ENCODE measurements around the gene ANTXRL. TPM values are rescaled to one million over a fixed set of nuclear protein-coding genes. Genes with fewer than 3 reads are reported as not detected.
"Not testable (repeated sequence)": the region's sequence is repeated elsewhere in the genome, so short reads cannot be mapped to it uniquely, and the experiment has no call there.

ANTXRL gene
- total RNA-seq, 1 experiment from 2014 or later, result not detected

GRCh38 chr10:46264336-46264735, 22.5 kb upstream of the ANTXRL start:
- Histone ChIP-seq H3K36me3 (ENCODE audit: control insufficient read depth, insufficient read depth, low read length) (no peaks in the 10 kb centered on the region), H3K27me3 (ENCODE audit: control insufficient read depth, insufficient read depth, low read length) (0 out of 2 replicates have a peak, but pooled peaks cover 1% of the 10 kb centered on the region), H3K9me3 (ENCODE audit: control insufficient read depth, insufficient read depth, low read depth, low read length) (no peaks in the 10 kb centered on the region), H3K4me3 (ENCODE audit: low read depth in 2 of 2, low read length in 2 of 2) (no peak overlapping the region), H3K27ac (ENCODE audit: low read length) (no peak overlapping the region), H3K4me1 (ENCODE audit: control insufficient read depth, insufficient read depth, low read length) (no peaks in the 10 kb centered on the region)
- CTCF ChIA-PET, result no interaction called here
- ATAC-seq (no peak), DNase-seq (ENCODE audit: low read depth, low spot score) (no peak)
- POLR2A ChIA-PET, result no interaction called here
- intact Hi-C loops (cut with micrococcal nuclease; ENCODE audit: unreplicated experiment), result no loop called here
- no TSS peak for BruUV-seq (replicated peaks)
- TF ChIP-seq SIN3A (IDR thresholded peaks at IDR 0.05; ENCODE audit: borderline replicate concordance, insufficient read depth, low read depth, low read length) (no peak), REST (IDR thresholded peaks at IDR 0.05; ENCODE audit: insufficient read depth in 1 of 2, low read depth in 2 of 2, low read length in 1 of 2) (no peak), CTCF (IDR thresholded peaks at IDR 0.05) (no peak), TCF7L2 (IDR thresholded peaks at IDR 0.05; ENCODE audit: low read depth, low read length) (no peak), POLR2AphosphoS5 (IDR thresholded peaks at IDR 0.05; ENCODE audit: low read depth, low read length) (no peak)
- in situ Hi-C loops (cut with HindIII; ENCODE audit: low pct_unique_long_range_greater_than_20kb, low sequenced_read_pairs), result no loop called here

DNA sequence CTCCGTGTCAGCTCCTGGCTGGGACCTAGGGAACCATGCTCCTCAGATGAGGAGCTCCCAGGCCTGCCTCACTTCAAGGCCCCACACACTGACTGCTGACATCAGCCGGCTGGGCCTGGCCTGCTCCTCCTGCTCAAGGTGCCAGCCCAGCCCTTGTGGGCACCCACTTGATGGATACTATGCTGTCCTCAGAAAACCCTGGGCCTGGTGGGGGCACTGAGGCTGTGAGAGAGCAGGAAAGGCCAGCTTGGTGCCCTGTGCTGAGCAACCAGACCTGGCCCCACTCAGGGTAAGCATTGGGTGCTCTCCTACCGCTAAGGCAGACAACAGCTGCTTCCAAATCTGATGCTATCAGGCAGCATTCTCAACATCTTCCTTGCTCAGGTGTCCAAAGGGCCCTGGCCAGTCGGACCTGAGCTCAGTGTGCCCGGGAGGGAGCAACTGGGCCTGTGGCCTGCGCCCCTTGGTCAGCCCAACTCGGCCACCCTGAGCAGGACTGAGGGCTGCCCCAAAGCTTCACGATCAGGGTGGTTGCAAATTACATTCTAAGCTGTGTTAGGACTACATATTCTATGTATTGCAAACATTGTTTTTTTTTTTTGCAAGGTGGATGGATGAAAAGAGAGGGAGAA, 21.9 kb upstream of the ANTXRL start:
- H3K9me3 ChIP-seq (ENCODE audit: control insufficient read depth, insufficient read depth, low read depth, low read length), result no peaks in the 10 kb centered on the region
- BruUV-seq (replicated peaks), result no TSS peak
- ChIA-PET POLR2A (no interaction called here), CTCF (no interaction called here)
- DNase-seq (ENCODE audit: low read depth, low spot score) (no peak), ATAC-seq (no peak)
- H3K36me3 ChIP-seq (ENCODE audit: control insufficient read depth, insufficient read depth, low read length), result no peaks in the 10 kb centered on the region
- intact Hi-C loops (cut with micrococcal nuclease; ENCODE audit: unreplicated experiment) (no loop called here), in situ Hi-C loops (cut with HindIII; ENCODE audit: low pct_unique_long_range_greater_than_20kb, low sequenced_read_pairs) (no loop called here)
- no peaks in the 10 kb centered on the region for H3K27me3 ChIP-seq (ENCODE audit: control insufficient read depth, insufficient read depth, low read length)
- no peak for TF ChIP-seq REST (IDR thresholded peaks at IDR 0.05; ENCODE audit: insufficient read depth in 1 of 2, low read depth in 2 of 2, low read length in 1 of 2)
- no peak for TF ChIP-seq CTCF (IDR thresholded peaks at IDR 0.05)
- TF ChIP-seq TCF7L2 (IDR thresholded peaks at IDR 0.05; ENCODE audit: low read depth, low read length), result no peak
- no peak for TF ChIP-seq POLR2AphosphoS5 (IDR thresholded peaks at IDR 0.05; ENCODE audit: low read depth, low read length)
- TF ChIP-seq SIN3A (IDR thresholded peaks at IDR 0.05; ENCODE audit: borderline replicate concordance, insufficient read depth, low read depth, low read length), result no peak
- H3K4me1 ChIP-seq (ENCODE audit: control insufficient read depth, insufficient read depth, low read length), result no peaks in the 10 kb centered on the region
- no peak overlapping the region for H3K27ac ChIP-seq (ENCODE audit: low read length)
- no peak overlapping the region for H3K4me3 ChIP-seq (ENCODE audit: low read depth in 2 of 2, low read length in 2 of 2)

GRCh38 chr10:46265566-46266305, 21.1 kb upstream of the ANTXRL start:
- H3K9me3 ChIP-seq (ENCODE audit: control insufficient read depth, insufficient read depth, low read depth, low read length); intact Hi-C loops (cut with micrococcal nuclease; ENCODE audit: unreplicated experiment); BruUV-seq (replicated peaks); H3K4me1 ChIP-seq (ENCODE audit: control insufficient read depth, insufficient read depth, low read length); CTCF ChIA-PET; H3K36me3 ChIP-seq (ENCODE audit: control insufficient read depth, insufficient read depth, low read length); H3K4me3 ChIP-seq (ENCODE audit: low read depth in 2 of 2, low read length in 2 of 2); H3K27ac ChIP-seq (ENCODE audit: low read length); in situ Hi-C loops (cut with HindIII; ENCODE audit: low pct_unique_long_range_greater_than_20kb, low sequenced_read_pairs); DNase-seq (ENCODE audit: low read depth, low spot score); H3K27me3 ChIP-seq (ENCODE audit: control insufficient read depth, insufficient read depth, low read length); POLR2A ChIA-PET: not testable (repeated sequence)
- ATAC-seq, result peak; percentile 13; the same call in 1 of the 2 replicates
